ENCODE measurements around the gene LCLAT1.

GRCh38 chr2:30441023-30441422, 6.0 kb upstream of the LCLAT1 start:
- no peak for TF ChIP-seq SUZ12 (IDR thresholded peaks at IDR 0.05; ENCODE audit: extremely low read depth, insufficient read depth, insufficient read length)
- TF ChIP-seq YY1 (IDR thresholded peaks at IDR 0.05; ENCODE audit: insufficient read depth, insufficient read length) = no peak
